ENCODE measurements around the gene FAM13A. TPM values are rescaled to one million over a fixed set of nuclear protein-coding genes. Genes with fewer than 3 reads are reported as not detected.
A peak's percentile ranks its signal among the peaks of the same experiment; 100 is the strongest.
"Not testable (repeated sequence)": the region's sequence is repeated elsewhere in the genome, so short reads cannot be mapped to it uniquely, and the experiment has no call there.

Gene FAM13A
- total RNA-seq, 4 donors from 2014 or later, result 72.3 to 105 (median 90.0) TPM

DNA sequence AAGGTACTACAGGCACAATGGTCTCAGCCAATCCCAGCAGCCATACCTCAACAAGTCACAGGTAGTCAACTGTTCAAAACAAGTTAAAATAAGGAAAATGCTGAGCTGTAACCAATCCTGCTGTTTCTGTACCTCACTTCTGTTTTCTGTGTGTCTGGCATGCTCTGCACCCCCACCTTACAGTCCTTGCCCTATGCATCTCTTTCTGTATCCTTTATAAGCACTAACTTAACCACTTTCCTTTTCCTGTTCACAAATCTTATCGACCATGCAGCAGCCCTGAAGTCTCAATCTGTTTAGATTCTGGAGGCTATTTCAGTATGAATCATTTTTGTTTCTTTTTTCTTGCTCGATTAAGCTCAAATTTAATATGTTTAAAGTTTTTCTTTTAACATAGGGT is 12.5 kb upstream of the FAM13A start:
- H3K9me3 ChIP-seq, result no peaks in the 10 kb centered on the region
- no peaks in the 10 kb centered on the region for H3K27me3 ChIP-seq
- DNase-seq, result no peak
- H3K4me1 ChIP-seq, result no peaks in the 10 kb centered on the region
- H3K27ac ChIP-seq, result no peak overlapping the region
- TF ChIP-seq POLR2A (IDR thresholded peaks at IDR 0.05), result no peak
- no peaks in the 10 kb centered on the region for H3K36me3 ChIP-seq
- H3K4me3 ChIP-seq, result no peak overlapping the region

DNA sequence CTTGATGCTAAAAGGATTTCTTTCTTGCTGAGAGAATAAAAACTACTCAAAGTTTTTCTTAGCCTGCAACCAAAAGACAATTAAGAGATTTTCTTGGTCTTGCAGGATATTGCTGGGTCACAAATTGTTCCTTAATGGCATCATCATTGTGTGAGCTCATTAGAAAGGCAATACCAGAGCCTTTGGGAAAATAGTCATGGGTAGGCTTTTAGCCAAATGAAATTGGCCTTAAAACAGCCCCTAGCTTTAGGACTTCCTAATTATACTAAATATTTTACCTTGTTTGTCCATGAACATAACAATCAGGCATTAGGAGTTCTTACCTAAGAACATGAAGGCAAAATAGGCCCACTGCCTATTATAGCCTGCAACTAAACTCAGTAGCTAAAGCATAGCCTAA is 10.4 kb upstream of the FAM13A start:
- Histone ChIP-seq H3K9me3 (no peaks in the 10 kb centered on the region), H3K27ac (no peak overlapping the region), H3K4me1 (no peaks in the 10 kb centered on the region), H3K36me3 (no peaks in the 10 kb centered on the region), H3K27me3 (no peaks in the 10 kb centered on the region), H3K4me3 (no peak overlapping the region)
- DNase-seq, result no peak
- no peak for TF ChIP-seq POLR2A (IDR thresholded peaks at IDR 0.05)
- TF ChIP-seq, protein P1, sequence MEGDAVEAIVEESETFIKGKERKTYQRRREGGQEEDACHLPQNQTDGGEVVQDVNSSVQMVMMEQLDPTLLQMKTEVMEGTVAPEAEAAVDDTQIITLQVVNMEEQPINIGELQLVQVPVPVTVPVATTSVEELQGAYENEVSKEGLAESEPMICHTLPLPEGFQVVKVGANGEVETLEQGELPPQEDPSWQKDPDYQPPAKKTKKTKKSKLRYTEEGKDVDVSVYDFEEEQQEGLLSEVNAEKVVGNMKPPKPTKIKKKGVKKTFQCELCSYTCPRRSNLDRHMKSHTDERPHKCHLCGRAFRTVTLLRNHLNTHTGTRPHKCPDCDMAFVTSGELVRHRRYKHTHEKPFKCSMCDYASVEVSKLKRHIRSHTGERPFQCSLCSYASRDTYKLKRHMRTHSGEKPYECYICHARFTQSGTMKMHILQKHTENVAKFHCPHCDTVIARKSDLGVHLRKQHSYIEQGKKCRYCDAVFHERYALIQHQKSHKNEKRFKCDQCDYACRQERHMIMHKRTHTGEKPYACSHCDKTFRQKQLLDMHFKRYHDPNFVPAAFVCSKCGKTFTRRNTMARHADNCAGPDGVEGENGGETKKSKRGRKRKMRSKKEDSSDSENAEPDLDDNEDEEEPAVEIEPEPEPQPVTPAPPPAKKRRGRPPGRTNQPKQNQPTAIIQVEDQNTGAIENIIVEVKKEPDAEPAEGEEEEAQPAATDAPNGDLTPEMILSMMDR (IDR thresholded peaks at IDR 0.05), result no peak

- no peak for DNase-seq
- Histone ChIP-seq H3K36me3 (no peaks in the 10 kb centered on the region), H3K4me3 (no peak overlapping the region), H3K4me1 (no peaks in the 10 kb centered on the region), H3K27ac (no peak overlapping the region), H3K9me3 (no peaks in the 10 kb centered on the region), H3K27me3 (no peaks in the 10 kb centered on the region)
- TF ChIP-seq, protein P1 (IDR thresholded peaks at IDR 0.05), result no peak
- TF ChIP-seq POLR2A (IDR thresholded peaks at IDR 0.05), result no peak
These were observed 7.9 kb upstream of the FAM13A start for GRCh38 chr4:89064848-89065247.

GRCh38 chr4:89057844-89058243 is 859 bp upstream of the FAM13A start:
- H3K27me3 ChIP-seq, H3K9me3 ChIP-seq, H3K27ac ChIP-seq, DNase-seq, H3K36me3 ChIP-seq, H3K4me3 ChIP-seq: not testable (repeated sequence)
- peaks cover 0 to 17% (median 0%) of the 10 kb centered on the region in 4 donors for H3K4me1 ChIP-seq

DNA sequence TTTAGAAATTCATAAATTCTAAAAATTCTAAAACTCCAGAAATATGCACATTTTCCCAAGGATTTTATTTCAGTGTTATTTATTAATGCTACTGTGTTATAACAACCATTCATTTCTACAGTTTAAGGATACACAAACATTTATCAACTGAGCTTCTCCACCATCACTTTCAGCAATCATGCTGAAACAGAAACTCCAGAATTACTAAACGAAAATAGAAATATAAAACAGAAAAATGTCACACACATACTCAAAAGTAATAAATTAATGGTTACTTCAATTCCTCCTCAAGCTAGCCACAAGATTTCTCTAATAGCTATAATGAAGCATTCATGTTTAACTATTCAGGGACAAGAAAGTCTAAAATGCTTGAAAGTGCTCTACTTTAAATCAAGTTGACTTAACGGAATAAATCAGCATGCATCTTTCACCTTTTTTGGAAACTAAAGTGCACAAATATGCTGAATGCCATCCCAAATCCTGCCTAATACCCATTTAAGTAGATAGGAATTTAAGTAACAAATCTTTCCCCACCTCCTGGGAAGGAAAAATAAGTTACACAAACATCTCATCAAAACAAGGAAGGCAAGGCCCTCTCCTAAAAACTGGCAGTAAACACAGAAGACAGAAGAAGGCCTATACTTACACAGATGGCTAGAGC is 563 bp downstream of the FAM13A start:
- H3K4me1 ChIP-seq, result peaks cover 0 to 17% (median 0%) of the 10 kb centered on the region in 4 donors
- H3K36me3 ChIP-seq, result no peaks in the 10 kb centered on the region
- no peak for DNase-seq
- H3K27ac ChIP-seq, result peak overlapping the region in 2 of 4 donors; percentile 27 to 57
- H3K4me3 ChIP-seq, result peak overlapping the region; percentile 6 to 45 (median 36)
- no peaks in the 10 kb centered on the region for H3K9me3 ChIP-seq
- no peaks in the 10 kb centered on the region for H3K27me3 ChIP-seq
- no peak for TF ChIP-seq POLR2A (IDR thresholded peaks at IDR 0.05)
- TF ChIP-seq, protein P1 (IDR thresholded peaks at IDR 0.05), result no peak

- H3K27me3 ChIP-seq, result no peaks in the 10 kb centered on the region
- peaks cover 0 to 17% (median 0%) of the 10 kb centered on the region in 4 donors for H3K4me1 ChIP-seq
- TF ChIP-seq POLR2A (IDR thresholded peaks at IDR 0.05), result no peak
- TF ChIP-seq, protein P1 (IDR thresholded peaks at IDR 0.05), result no peak
- no peak for DNase-seq
- peak overlapping the region in 1 of 4 donors; percentile 42 for H3K4me3 ChIP-seq
- no peak overlapping the region for H3K27ac ChIP-seq
- H3K9me3 ChIP-seq, result no peaks in the 10 kb centered on the region
- H3K36me3 ChIP-seq, result no peaks in the 10 kb centered on the region
These were observed 1.6 kb downstream of the FAM13A start for GRCh38 chr4:89055157-89056080.
